GM23338 (cell line): Measurements from ENCODE around the gene ANKRD65.

ENCODE experiments used
- CREB1 ChIP-seq: fragments of 250-450 bp; sonication (Bioruptor Pico); IDR thresholded peaks from 2 replicates; pipeline ENCODE4 v1.5.0; 2020; ENCODE audit warnings: low read depth, mild to moderate bottlenecking, moderate library complexity
- EZH2 ChIP-seq: fragments of 200-600 bp; sonication (generic); IDR thresholded peaks from one replicate; pipeline ENCODE4 v1.8.0; 2017; ENCODE audit warnings: antibody characterized with exemption, mild to moderate bottlenecking, low read depth; ENCODE audit not compliant: unreplicated experiment
- EZH2phosphoT487 ChIP-seq: fragments of 200-600 bp; sonication (generic); IDR thresholded peaks from one replicate; pipeline ENCODE4 v1.8.1; 2018; ENCODE audit warnings: antibody characterized with exemption; ENCODE audit not compliant: unreplicated experiment
- JUNB ChIP-seq: IDR thresholded peaks from one replicate; pipeline ENCODE4 v1.6.1; 2016; ENCODE audit warnings: antibody characterized with exemption; ENCODE audit not compliant: unreplicated experiment
- NANOG ChIP-seq: IDR thresholded peaks from 2 replicates; pipeline ENCODE4 v1.6.1; 2016; ENCODE audit warnings: antibody characterized with exemption, borderline replicate concordance
- POLR2AphosphoS5 ChIP-seq: IDR thresholded peaks from 2 replicates; pipeline ENCODE4 v1.6.1; 2016; ENCODE audit warnings: antibody characterized with exemption, low read depth
- STAT1 ChIP-seq: IDR thresholded peaks from one replicate; pipeline ENCODE4 v1.6.1; 2016; ENCODE audit warnings: antibody characterized with exemption; ENCODE audit not compliant: unreplicated experiment
- ZNF114 ChIP-seq: fragments of 250-450 bp; sonication (Bioruptor Pico); IDR thresholded peaks from 2 replicates; pipeline ENCODE4 v1.5.0; 2020; ENCODE audit warnings: mild to moderate bottlenecking, moderate library complexity
- ZNF331 ChIP-seq: fragments of 250-450 bp; sonication (Bioruptor Pico); IDR thresholded peaks from 2 replicates; pipeline ENCODE4 v1.5.0; 2020; ENCODE audit warnings: low read depth, mild to moderate bottlenecking, moderate library complexity
- TF ChIP-seq, protein P1 (sequence below), 2 experiments: fragments of 200-600 bp in 1 of 2; sonication (generic) in 1 of 2; conservative IDR thresholded peaks; 2 replicates each; pipeline versions ENCODE4 v1.5.1 to v1.6.1; 2016 to 2017; ENCODE audit warnings: antibody characterized with exemption in 2 of 2, low read depth in 2 of 2, mild to moderate bottlenecking in 2 of 2, moderate library complexity in 1 of 2
- TF ChIP-seq, protein P2 (sequence below): IDR thresholded peaks from 2 replicates; pipeline ENCODE4 v1.6.1; 2016; ENCODE audit warnings: antibody characterized with exemption
- TF ChIP-seq, protein P3 (sequence below): IDR thresholded peaks from one replicate; pipeline ENCODE4 v1.6.1; 2018; ENCODE audit warnings: antibody characterized with exemption; ENCODE audit not compliant: unreplicated experiment

DNA sequence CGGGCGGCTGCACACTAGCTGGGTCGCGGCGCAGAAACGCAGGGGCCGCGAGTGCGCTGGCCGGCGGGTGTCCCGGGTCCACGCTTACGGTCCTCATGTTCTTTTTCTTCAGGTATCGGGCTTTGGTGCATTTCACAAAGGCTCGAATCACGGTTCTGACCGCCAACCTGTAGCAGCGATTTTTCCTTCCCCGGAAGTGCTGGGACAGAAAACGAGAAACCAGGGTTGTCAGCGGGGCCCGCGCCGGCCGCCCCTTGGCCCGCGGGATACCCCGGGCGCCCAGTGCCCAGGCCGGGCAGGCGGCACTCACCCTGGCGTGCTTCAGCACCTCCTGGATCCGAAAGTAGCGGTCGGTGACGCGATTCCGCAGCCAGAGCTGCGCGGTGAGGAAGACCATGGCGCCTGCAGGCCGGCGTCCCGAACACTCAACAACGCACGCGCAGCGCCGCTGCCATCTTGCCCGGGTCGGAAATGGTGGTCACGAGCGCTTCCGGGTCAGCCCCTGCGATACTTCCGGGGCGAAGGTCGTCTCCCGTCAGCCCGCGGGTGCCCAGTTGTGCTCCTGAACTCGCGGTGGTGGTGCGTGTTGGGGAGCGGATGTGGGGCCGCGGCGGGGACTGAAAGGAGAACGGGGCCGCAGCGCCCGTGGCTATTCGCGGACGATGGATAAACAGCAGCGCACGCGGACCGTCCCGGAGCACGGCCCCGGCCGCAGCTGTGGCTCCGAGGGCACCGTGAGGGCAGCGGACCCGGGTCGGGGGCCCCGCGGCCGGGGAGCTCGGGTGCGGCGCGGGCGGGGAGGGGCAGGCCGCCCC is 14.0 kb downstream of the ANKRD65 start, which contains the start of gene MRPL20:
- TF ChIP-seq, protein P1, sequence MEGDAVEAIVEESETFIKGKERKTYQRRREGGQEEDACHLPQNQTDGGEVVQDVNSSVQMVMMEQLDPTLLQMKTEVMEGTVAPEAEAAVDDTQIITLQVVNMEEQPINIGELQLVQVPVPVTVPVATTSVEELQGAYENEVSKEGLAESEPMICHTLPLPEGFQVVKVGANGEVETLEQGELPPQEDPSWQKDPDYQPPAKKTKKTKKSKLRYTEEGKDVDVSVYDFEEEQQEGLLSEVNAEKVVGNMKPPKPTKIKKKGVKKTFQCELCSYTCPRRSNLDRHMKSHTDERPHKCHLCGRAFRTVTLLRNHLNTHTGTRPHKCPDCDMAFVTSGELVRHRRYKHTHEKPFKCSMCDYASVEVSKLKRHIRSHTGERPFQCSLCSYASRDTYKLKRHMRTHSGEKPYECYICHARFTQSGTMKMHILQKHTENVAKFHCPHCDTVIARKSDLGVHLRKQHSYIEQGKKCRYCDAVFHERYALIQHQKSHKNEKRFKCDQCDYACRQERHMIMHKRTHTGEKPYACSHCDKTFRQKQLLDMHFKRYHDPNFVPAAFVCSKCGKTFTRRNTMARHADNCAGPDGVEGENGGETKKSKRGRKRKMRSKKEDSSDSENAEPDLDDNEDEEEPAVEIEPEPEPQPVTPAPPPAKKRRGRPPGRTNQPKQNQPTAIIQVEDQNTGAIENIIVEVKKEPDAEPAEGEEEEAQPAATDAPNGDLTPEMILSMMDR (conservative IDR thresholded peaks at IDR 0.05; ENCODE audit: low read depth in 2 of 2), result no peak
- TF ChIP-seq CREB1 (CRISPR knock-in tag) (0 out of 2 replicates have a peak, but pooled peaks have one; percentile 54), POLR2AphosphoS5 (peak; percentile 98), ZNF331 (CRISPR knock-in tag) (no peak), EZH2phosphoT487 (no peak), JUNB (no peak), ZNF114 (CRISPR knock-in tag) (no peak), EZH2 (no peak), STAT1 (no peak), NANOG (no peak)
- TF ChIP-seq, protein P2, sequence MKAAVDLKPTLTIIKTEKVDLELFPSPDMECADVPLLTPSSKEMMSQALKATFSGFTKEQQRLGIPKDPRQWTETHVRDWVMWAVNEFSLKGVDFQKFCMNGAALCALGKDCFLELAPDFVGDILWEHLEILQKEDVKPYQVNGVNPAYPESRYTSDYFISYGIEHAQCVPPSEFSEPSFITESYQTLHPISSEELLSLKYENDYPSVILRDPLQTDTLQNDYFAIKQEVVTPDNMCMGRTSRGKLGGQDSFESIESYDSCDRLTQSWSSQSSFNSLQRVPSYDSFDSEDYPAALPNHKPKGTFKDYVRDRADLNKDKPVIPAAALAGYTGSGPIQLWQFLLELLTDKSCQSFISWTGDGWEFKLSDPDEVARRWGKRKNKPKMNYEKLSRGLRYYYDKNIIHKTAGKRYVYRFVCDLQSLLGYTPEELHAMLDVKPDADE, result peak; percentile 98
- TF ChIP-seq, protein P3, sequence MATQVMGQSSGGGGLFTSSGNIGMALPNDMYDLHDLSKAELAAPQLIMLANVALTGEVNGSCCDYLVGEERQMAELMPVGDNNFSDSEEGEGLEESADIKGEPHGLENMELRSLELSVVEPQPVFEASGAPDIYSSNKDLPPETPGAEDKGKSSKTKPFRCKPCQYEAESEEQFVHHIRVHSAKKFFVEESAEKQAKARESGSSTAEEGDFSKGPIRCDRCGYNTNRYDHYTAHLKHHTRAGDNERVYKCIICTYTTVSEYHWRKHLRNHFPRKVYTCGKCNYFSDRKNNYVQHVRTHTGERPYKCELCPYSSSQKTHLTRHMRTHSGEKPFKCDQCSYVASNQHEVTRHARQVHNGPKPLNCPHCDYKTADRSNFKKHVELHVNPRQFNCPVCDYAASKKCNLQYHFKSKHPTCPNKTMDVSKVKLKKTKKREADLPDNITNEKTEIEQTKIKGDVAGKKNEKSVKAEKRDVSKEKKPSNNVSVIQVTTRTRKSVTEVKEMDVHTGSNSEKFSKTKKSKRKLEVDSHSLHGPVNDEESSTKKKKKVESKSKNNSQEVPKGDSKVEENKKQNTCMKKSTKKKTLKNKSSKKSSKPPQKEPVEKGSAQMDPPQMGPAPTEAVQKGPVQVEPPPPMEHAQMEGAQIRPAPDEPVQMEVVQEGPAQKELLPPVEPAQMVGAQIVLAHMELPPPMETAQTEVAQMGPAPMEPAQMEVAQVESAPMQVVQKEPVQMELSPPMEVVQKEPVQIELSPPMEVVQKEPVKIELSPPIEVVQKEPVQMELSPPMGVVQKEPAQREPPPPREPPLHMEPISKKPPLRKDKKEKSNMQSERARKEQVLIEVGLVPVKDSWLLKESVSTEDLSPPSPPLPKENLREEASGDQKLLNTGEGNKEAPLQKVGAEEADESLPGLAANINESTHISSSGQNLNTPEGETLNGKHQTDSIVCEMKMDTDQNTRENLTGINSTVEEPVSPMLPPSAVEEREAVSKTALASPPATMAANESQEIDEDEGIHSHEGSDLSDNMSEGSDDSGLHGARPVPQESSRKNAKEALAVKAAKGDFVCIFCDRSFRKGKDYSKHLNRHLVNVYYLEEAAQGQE, result peak; percentile 28
